ENCODE data around the gene PARP8.

DNA sequence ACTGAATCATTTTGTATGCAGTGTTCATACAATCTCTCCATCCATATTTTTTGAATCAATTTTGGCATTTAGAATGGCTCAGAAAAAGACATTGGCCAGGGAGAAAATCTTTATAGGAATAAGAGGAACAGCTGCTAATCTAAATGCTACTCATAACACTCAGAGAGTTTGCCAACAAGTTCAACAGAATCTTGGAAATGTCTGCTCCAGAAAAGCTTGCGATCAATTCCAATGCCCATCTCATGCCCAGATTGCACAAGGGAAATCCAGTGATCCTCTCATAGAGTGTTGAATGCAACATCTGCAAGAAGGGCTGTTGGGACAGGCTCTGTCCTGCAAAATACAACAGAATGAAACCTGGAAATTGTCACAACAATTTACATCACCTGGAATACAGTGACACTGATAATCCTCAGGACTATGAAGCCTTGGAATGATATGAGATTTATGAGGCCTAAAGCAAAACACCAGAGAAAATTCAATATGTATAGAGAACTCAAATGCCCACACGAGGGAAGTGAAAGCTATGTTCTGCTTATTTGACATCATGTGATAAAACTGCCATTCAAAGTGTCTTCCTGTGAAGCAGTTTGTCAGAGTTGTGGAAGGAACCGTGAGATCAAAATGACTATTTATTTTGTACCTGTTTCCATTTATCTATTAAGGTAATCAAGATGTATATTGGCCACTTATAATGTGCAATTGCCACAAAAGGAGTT lies 190.1 kb downstream of the PARP8 start:
- no peak for TF ChIP-seq POLR2AphosphoS5 (IDR thresholded peaks at IDR 0.05; ENCODE audit: low read depth, low read length)
- TF ChIP-seq POLR2A (IDR thresholded peaks at IDR 0.05; ENCODE audit: low read depth, low read length), result no peak
- peak; percentile 87 for TF ChIP-seq SPI1 (IDR thresholded peaks at IDR 0.05; ENCODE audit: low read depth, low read length)
- TF ChIP-seq PAX5 (IDR thresholded peaks at IDR 0.05; ENCODE audit: insufficient read depth, low read length, severe bottlenecking), result no peak
- TF ChIP-seq TAF1 (IDR thresholded peaks at IDR 0.05; ENCODE audit: low read depth, low read length), result no peak
